Gastroesophageal sphincter (tissue), 4 donors: ENCODE measurements around the gene GNA14. TPM values are rescaled to one million over a fixed set of nuclear protein-coding genes. Genes with fewer than 3 reads are reported as not detected.
"Not testable (repeated sequence)": the region's sequence is repeated elsewhere in the genome, so short reads cannot be mapped to it uniquely, and the experiment has no call there.

Source experiments
- ATAC-seq: fragments of 150-250 bp; one replicate; pipeline ENCODE4 v1.9.1; 2016; ENCODE audit warnings: mild to moderate bottlenecking, moderate library complexity
- H3K27ac ChIP-seq, 4 donors: fragments of 200-600 bp; sonication (generic) in 3 of 4; 1 replicate in 3 of 4; 2 replicates in 1 of 4; pipeline ENCODE4 v1.5.1; 2016 to 2019
- H3K27me3 ChIP-seq: fragments of 200-600 bp; sonication (generic); one replicate; pipeline ENCODE4 v1.5.1; 2019
- H3K36me3 ChIP-seq, 2 donors: fragments of 200-600 bp; sonication (generic); one replicate each; pipeline ENCODE4 v1.5.1; 2019; ENCODE audit warnings: control low read depth in 1 of 2
- H3K4me1 ChIP-seq, 3 donors: fragments of 200-600 bp; sonication (generic); 1 replicate in 2 of 3; 2 replicates in 1 of 3; pipeline ENCODE4 v1.5.1; 2016 to 2019; ENCODE audit warnings: control low read depth in 2 of 3
- H3K4me3 ChIP-seq, 2 donors: fragments of 200-600 bp; sonication (generic); one replicate each; pipeline ENCODE4 v1.5.1; 2019; ENCODE audit warnings: mild to moderate bottlenecking in 1 of 2, moderate library complexity in 1 of 2
- H3K9me3 ChIP-seq, 3 donors: fragments of 200-600 bp; sonication (generic); one replicate each; pipeline ENCODE4 v1.5.1; 2017 to 2019; ENCODE audit warnings: control low read depth in 2 of 3
- CTCF ChIP-seq, 4 experiments: fragments of 200-600 bp in 2 of 4; fragments of 450-650 bp in 2 of 4; sonication (generic) in 1 of 4; IDR thresholded peaks; one replicate each; pipeline ENCODE4 v1.5.1; 2017 to 2019; ENCODE audit warnings: antibody characterized with exemption in 4 of 4, mild to moderate bottlenecking in 2 of 4, moderate library complexity in 2 of 4
- EP300 ChIP-seq: sonication (generic); formaldehyde crosslinking; IDR thresholded peaks from one replicate; pipeline ENCODE4 v1.6.1; 2017; ENCODE audit warnings: antibody characterized with exemption, mild to moderate bottlenecking
- POLR2A ChIP-seq, 2 donors: fragments of 450-650 bp; IDR thresholded peaks; one replicate each; pipeline ENCODE4 v1.6.1; 2017; ENCODE audit warnings: antibody characterized with exemption in 2 of 2, mild to moderate bottlenecking in 2 of 2, moderate library complexity in 1 of 2
- POLR2AphosphoS5 ChIP-seq: sonication (generic); formaldehyde crosslinking; IDR thresholded peaks from one replicate; pipeline ENCODE4 v1.6.1; 2017; ENCODE audit warnings: antibody characterized with exemption
- WGBS, 2 donors: methylation state at CpG; one replicate each; pipeline ENCODE4 v1.1.5; 2018; ENCODE audit warnings: low coverage in 1 of 2; 5-methylcytosine and 5-hydroxymethylcytosine counted together
- total RNA-seq, 4 donors: library from RNA; depleted of rRNA; stranded (reverse); fragments of >200 nt; gene quantifications; one replicate each; pipeline ENCODE4 v1.1.0, GENCODE V29; 2016

The GNA14 gene
- total RNA-seq, 4 donors from 2014 or later = 3.9 to 6.4 (median 5.1) TPM

GRCh38 chr9:77402286-77402685, 245.8 kb downstream of the GNA14 start:
- Histone ChIP-seq H3K27me3 (no peaks in the 10 kb centered on the region), H3K9me3 (no peaks in the 10 kb centered on the region), H3K27ac (no peak overlapping the region), H3K4me3 (no peak overlapping the region), H3K36me3 (peaks cover 0 to 37% of the 10 kb centered on the region in 2 donors), H3K4me1 (no peaks in the 10 kb centered on the region)
- TF ChIP-seq CTCF (IDR thresholded peaks at IDR 0.05) = no peak
- no peak for TF ChIP-seq EP300
- TF ChIP-seq POLR2A (IDR thresholded peaks at IDR 0.05) = no peak
- TF ChIP-seq POLR2AphosphoS5 = no peak
- 77 to 100% methylated on average over 1 to 2 of the region's 2 CpGs for WGBS, 2 donors
- ATAC-seq = no peak

- Histone ChIP-seq H3K27ac (no peak overlapping the region), H3K4me1 (no peaks in the 10 kb centered on the region), H3K36me3 (peaks cover 0 to 16% of the 10 kb centered on the region in 2 donors), H3K9me3 (no peaks in the 10 kb centered on the region), H3K4me3 (no peak overlapping the region), H3K27me3 (no peaks in the 10 kb centered on the region)
- no peak for TF ChIP-seq POLR2A (IDR thresholded peaks at IDR 0.05)
- no peak for TF ChIP-seq POLR2AphosphoS5
- no peak for ATAC-seq
- WGBS, 2 donors = 100% methylated on average over 1 of the region's 1 CpG
Measured at GRCh38 chr9:77399964-77400363, 248.2 kb downstream of the GNA14 start.

GRCh38 chr9:77398581-77398980, 249.5 kb downstream of the GNA14 start:
- ATAC-seq, H3K9me3 ChIP-seq, H3K27me3 ChIP-seq, H3K27ac ChIP-seq, H3K36me3 ChIP-seq, H3K4me1 ChIP-seq, H3K4me3 ChIP-seq: not testable (repeated sequence)
- 55 to 67% methylated on average over 9 of the region's 9 CpGs for WGBS, 2 donors

- Histone ChIP-seq H3K27ac (no peak overlapping the region), H3K9me3 (no peaks in the 10 kb centered on the region), H3K4me3 (no peak overlapping the region), H3K4me1 (no peaks in the 10 kb centered on the region), H3K27me3 (no peaks in the 10 kb centered on the region), H3K36me3 (peaks cover 0 to 11% of the 10 kb centered on the region in 2 donors)
- TF ChIP-seq CTCF (IDR thresholded peaks at IDR 0.05) = no peak
- TF ChIP-seq POLR2AphosphoS5 = no peak
- no peak for TF ChIP-seq POLR2A (IDR thresholded peaks at IDR 0.05)
- no peak for TF ChIP-seq EP300
- 92 to 99% methylated on average over 7 of the region's 7 CpGs for WGBS, 2 donors
- no peak for ATAC-seq
Measured at GRCh38 chr9:77392328-77392727, 255.8 kb downstream of the GNA14 start.

GRCh38 chr9:77391834-77392233, 256.3 kb downstream of the GNA14 start:
- no peak for ATAC-seq
- H3K27me3 ChIP-seq = no peaks in the 10 kb centered on the region
- no peaks in the 10 kb centered on the region for H3K9me3 ChIP-seq
- WGBS, 2 donors = 83 to 93% methylated on average over 1 to 3 of the region's 3 CpGs
- TF ChIP-seq POLR2A (IDR thresholded peaks at IDR 0.05) (no peak), POLR2AphosphoS5 (no peak), EP300 (no peak), CTCF (IDR thresholded peaks at IDR 0.05) (no peak)
- H3K4me1 ChIP-seq = no peaks in the 10 kb centered on the region
- no peak overlapping the region for H3K27ac ChIP-seq
- H3K36me3 ChIP-seq = peaks cover 0 to 11% of the 10 kb centered on the region in 2 donors
- H3K4me3 ChIP-seq = no peak overlapping the region

GRCh38 chr9:77386187-77386586, 261.9 kb downstream of the GNA14 start:
- 25 to 86% methylated on average over 1 of the region's 1 CpG for WGBS, 2 donors
- H3K9me3 ChIP-seq = no peaks in the 10 kb centered on the region
- no peak for ATAC-seq
- H3K27me3 ChIP-seq = no peaks in the 10 kb centered on the region
- no peak overlapping the region for H3K27ac ChIP-seq
- H3K36me3 ChIP-seq = peaks cover 0 to 28% of the 10 kb centered on the region in 2 donors
- TF ChIP-seq CTCF (IDR thresholded peaks at IDR 0.05) (no peak), POLR2AphosphoS5 (no peak), POLR2A (IDR thresholded peaks at IDR 0.05) (no peak), EP300 (no peak)
- H3K4me1 ChIP-seq = no peaks in the 10 kb centered on the region
- H3K4me3 ChIP-seq = no peak overlapping the region
